ENCODE results near the gene CALHM1. TPM values are rescaled to one million over a fixed set of nuclear protein-coding genes. Genes with fewer than 3 reads are reported as not detected.

The CALHM1 gene
- total and polyA plus RNA-seq, 4 donors = not detected

GRCh38 chr10:103467406-103467805 is 8.7 kb upstream of the CALHM1 start:
- 87 to 89% methylated on average over 7 of the region's 7 CpGs for WGBS, 2 donors
- Histone ChIP-seq H3K27ac (ENCODE audit: low read depth in 1 of 2, low read length in 1 of 2) (no peak overlapping the region), H3K27me3 (ENCODE audit: control insufficient read depth in 3 of 3, insufficient read depth in 3 of 3, low read length in 2 of 3) (no peaks in the 10 kb centered on the region), H3K9ac (ENCODE audit: insufficient read depth in 1 of 2, low read length in 2 of 2) (no peak overlapping the region), H3K9me3 (ENCODE audit: control insufficient read depth in 4 of 4, insufficient read depth in 3 of 4, low read length in 3 of 4) (no peaks in the 10 kb centered on the region), H3K36me3 (ENCODE audit: control insufficient read depth in 4 of 4, insufficient read depth in 4 of 4, low read length in 4 of 4) (no peaks in the 10 kb centered on the region), H3K4me1 (ENCODE audit: control insufficient read depth in 5 of 5, insufficient read depth in 5 of 5, low read length in 5 of 5) (no peaks in the 10 kb centered on the region), H3K4me3 (no peak overlapping the region)
- ATAC-seq (ENCODE audit: insufficient read depth, low FRiP score) = no peak
- TF ChIP-seq CTCF (IDR thresholded peaks at IDR 0.05; ENCODE audit: control extremely low read depth, extremely low read depth) = no peak
- DNase-seq = no peak

- Histone ChIP-seq H3K9ac (ENCODE audit: insufficient read depth in 1 of 2, low read length in 2 of 2) (no peak overlapping the region), H3K4me1 (ENCODE audit: control insufficient read depth in 5 of 5, insufficient read depth in 5 of 5, low read length in 5 of 5) (no peaks in the 10 kb centered on the region), H3K27me3 (ENCODE audit: control insufficient read depth in 3 of 3, insufficient read depth in 3 of 3, low read length in 2 of 3) (no peaks in the 10 kb centered on the region), H3K27ac (ENCODE audit: low read depth in 1 of 2, low read length in 1 of 2) (no peak overlapping the region), H3K36me3 (ENCODE audit: control insufficient read depth in 4 of 4, insufficient read depth in 4 of 4, low read length in 4 of 4) (no peaks in the 10 kb centered on the region), H3K9me3 (ENCODE audit: control insufficient read depth in 4 of 4, insufficient read depth in 3 of 4, low read length in 3 of 4) (no peaks in the 10 kb centered on the region), H3K4me3 (no peak overlapping the region)
- WGBS, 2 donors = 81 to 83% methylated on average over 3 of the region's 3 CpGs
- DNase-seq (no peak), ATAC-seq (ENCODE audit: insufficient read depth, low FRiP score) (no peak)
- no peak for TF ChIP-seq CTCF (IDR thresholded peaks at IDR 0.05; ENCODE audit: control extremely low read depth, extremely low read depth)
Observed at GRCh38 chr10:103466734-103467133, 8.0 kb upstream of the CALHM1 start.

- DNase-seq = no peak
- no peak for ATAC-seq (ENCODE audit: insufficient read depth, low FRiP score)
- Histone ChIP-seq H3K9me3 (ENCODE audit: control insufficient read depth in 4 of 4, insufficient read depth in 3 of 4, low read length in 3 of 4) (no peaks in the 10 kb centered on the region), H3K27ac (ENCODE audit: low read depth in 1 of 2, low read length in 1 of 2) (no peak overlapping the region), H3K4me3 (no peak overlapping the region), H3K4me1 (ENCODE audit: control insufficient read depth in 5 of 5, insufficient read depth in 5 of 5, low read length in 5 of 5) (no peaks in the 10 kb centered on the region), H3K36me3 (ENCODE audit: control insufficient read depth in 4 of 4, insufficient read depth in 4 of 4, low read length in 4 of 4) (no peaks in the 10 kb centered on the region), H3K27me3 (ENCODE audit: control insufficient read depth in 3 of 3, insufficient read depth in 3 of 3, low read length in 2 of 3) (no peaks in the 10 kb centered on the region), H3K9ac (ENCODE audit: insufficient read depth in 1 of 2, low read length in 2 of 2) (no peak overlapping the region)
- 83 to 90% methylated on average over 14 of the region's 14 CpGs for WGBS, 2 donors
- no peak for TF ChIP-seq CTCF (IDR thresholded peaks at IDR 0.05; ENCODE audit: control extremely low read depth, extremely low read depth)
Observed at GRCh38 chr10:103465411-103466179, 6.9 kb upstream of the CALHM1 start.

- ATAC-seq (ENCODE audit: insufficient read depth, low FRiP score) (no peak), DNase-seq (no peak)
- H3K9me3 ChIP-seq (ENCODE audit: control insufficient read depth in 4 of 4, insufficient read depth in 3 of 4, low read length in 3 of 4) = no peaks in the 10 kb centered on the region
- H3K36me3 ChIP-seq (ENCODE audit: control insufficient read depth in 4 of 4, insufficient read depth in 4 of 4, low read length in 4 of 4) = no peaks in the 10 kb centered on the region
- H3K9ac ChIP-seq (ENCODE audit: insufficient read depth in 1 of 2, low read length in 2 of 2) = no peak overlapping the region
- H3K27ac ChIP-seq (ENCODE audit: low read depth in 1 of 2, low read length in 1 of 2) = no peak overlapping the region
- H3K4me1 ChIP-seq (ENCODE audit: control insufficient read depth in 5 of 5, insufficient read depth in 5 of 5, low read length in 5 of 5) = no peaks in the 10 kb centered on the region
- no peak overlapping the region for H3K4me3 ChIP-seq
- no peak for TF ChIP-seq CTCF (IDR thresholded peaks at IDR 0.05; ENCODE audit: control extremely low read depth, extremely low read depth)
- whole genome bisulfite sequencing, 2 donors = 75 to 84% methylated on average over 4 of the region's 4 CpGs
- H3K27me3 ChIP-seq (ENCODE audit: control insufficient read depth in 3 of 3, insufficient read depth in 3 of 3, low read length in 2 of 3) = no peaks in the 10 kb centered on the region
Observed at GRCh38 chr10:103463499-103463898, 4.8 kb upstream of the CALHM1 start.

All from lung (tissue), 12 donors.